Suprapubic skin (tissue), 4 donors: ENCODE data around the gene RCL1.

Source experiments
- EP300 ChIP-seq: sonication (generic); formaldehyde crosslinking; IDR thresholded peaks from one replicate; pipeline ENCODE4 v1.6.1; 2017; ENCODE audit warnings: antibody characterized with exemption
- POLR2A ChIP-seq, 2 donors: fragments of 450-650 bp; IDR thresholded peaks; one replicate each; pipeline ENCODE4 v1.6.1; 2017; ENCODE audit warnings: antibody characterized with exemption in 2 of 2, mild to moderate bottlenecking in 2 of 2, moderate library complexity in 2 of 2
- POLR2AphosphoS5 ChIP-seq, 3 donors: sonication (generic); formaldehyde crosslinking; IDR thresholded peaks; one replicate each; pipeline ENCODE4 v1.6.1; 2017; ENCODE audit warnings: antibody characterized with exemption in 3 of 3
- TF ChIP-seq, protein P1 (sequence below), 2 donors: fragments of 200-600 bp in 1 of 2; fragments of 450-650 bp in 1 of 2; sonication (generic) in 1 of 2; IDR thresholded peaks; one replicate each; pipeline ENCODE4 v1.5.1; 2016 to 2019; ENCODE audit warnings: antibody characterized with exemption in 2 of 2, mild to moderate bottlenecking in 1 of 2, moderate library complexity in 1 of 2

DNA sequence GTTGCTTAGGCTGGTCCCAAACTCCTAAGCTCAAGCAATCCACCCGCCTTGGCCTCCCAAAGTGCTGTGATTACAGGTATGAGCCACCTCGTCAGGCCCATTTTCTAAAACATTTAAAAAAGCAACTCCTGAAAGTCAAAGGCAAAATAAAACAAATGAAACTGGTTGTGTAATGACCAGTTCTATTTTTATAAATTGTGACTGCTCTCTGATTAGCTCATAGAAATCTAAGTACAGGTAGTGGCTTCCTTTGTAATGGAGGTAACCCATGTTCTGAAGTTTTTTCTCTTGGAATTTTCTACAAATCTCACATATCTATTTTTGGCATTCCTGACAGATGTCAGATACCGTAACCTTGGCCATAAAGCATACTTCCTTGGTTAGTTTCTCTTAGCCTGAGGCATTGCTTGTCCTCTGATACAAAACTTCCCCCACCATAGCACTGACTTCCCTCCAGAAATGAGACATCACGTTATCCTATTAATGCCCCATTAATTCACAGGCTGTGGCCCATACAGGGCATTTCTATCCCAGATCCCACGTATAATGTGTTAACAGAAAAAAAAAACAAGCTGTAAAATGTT lies 37.6 kb upstream of the RCL1 start:
- TF ChIP-seq, protein P1, sequence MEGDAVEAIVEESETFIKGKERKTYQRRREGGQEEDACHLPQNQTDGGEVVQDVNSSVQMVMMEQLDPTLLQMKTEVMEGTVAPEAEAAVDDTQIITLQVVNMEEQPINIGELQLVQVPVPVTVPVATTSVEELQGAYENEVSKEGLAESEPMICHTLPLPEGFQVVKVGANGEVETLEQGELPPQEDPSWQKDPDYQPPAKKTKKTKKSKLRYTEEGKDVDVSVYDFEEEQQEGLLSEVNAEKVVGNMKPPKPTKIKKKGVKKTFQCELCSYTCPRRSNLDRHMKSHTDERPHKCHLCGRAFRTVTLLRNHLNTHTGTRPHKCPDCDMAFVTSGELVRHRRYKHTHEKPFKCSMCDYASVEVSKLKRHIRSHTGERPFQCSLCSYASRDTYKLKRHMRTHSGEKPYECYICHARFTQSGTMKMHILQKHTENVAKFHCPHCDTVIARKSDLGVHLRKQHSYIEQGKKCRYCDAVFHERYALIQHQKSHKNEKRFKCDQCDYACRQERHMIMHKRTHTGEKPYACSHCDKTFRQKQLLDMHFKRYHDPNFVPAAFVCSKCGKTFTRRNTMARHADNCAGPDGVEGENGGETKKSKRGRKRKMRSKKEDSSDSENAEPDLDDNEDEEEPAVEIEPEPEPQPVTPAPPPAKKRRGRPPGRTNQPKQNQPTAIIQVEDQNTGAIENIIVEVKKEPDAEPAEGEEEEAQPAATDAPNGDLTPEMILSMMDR (IDR thresholded peaks at IDR 0.05) = no peak
- TF ChIP-seq POLR2A (IDR thresholded peaks at IDR 0.05) (no peak), POLR2AphosphoS5 (IDR thresholded peaks at IDR 0.05) (no peak), EP300 (no peak)
